Duodenal mucosa (tissue), 2 donors: ENCODE data around the gene FOXG1.

Experiments
- H3K27ac ChIP-seq: one replicate; pipeline ENCODE4 v1.7.0; 2013; ENCODE audit warnings: low read depth, low read length
- H3K27me3 ChIP-seq, 2 donors: one replicate each; pipeline ENCODE4 v1.7.0; 2013; ENCODE audit warnings: low read length in 2 of 2, control low read depth in 1 of 2; ENCODE audit not compliant: insufficient read depth in 2 of 2, control insufficient read depth in 1 of 2
- H3K36me3 ChIP-seq, 2 donors: one replicate each; pipeline ENCODE4 v1.7.0; 2013; ENCODE audit warnings: low read length in 2 of 2, control low read depth in 1 of 2; ENCODE audit not compliant: insufficient read depth in 2 of 2, control insufficient read depth in 1 of 2
- H3K4me1 ChIP-seq, 2 donors: one replicate each; pipeline ENCODE4 v1.7.0; 2013; ENCODE audit warnings: low read length in 2 of 2, control low read depth in 1 of 2; ENCODE audit not compliant: insufficient read depth in 2 of 2, control insufficient read depth in 1 of 2
- H3K4me3 ChIP-seq, 2 donors: one replicate each; pipeline ENCODE4 v1.7.0; 2013; ENCODE audit warnings: low read length in 2 of 2, low read depth in 1 of 2
- H3K9ac ChIP-seq, 2 donors: one replicate each; pipeline ENCODE4 v1.7.0; 2013; ENCODE audit warnings: low read length in 2 of 2, low read depth in 1 of 2
- H3K9me3 ChIP-seq, 2 donors: one replicate each; pipeline ENCODE4 v1.7.0; 2013; ENCODE audit warnings: low read length in 2 of 2, control low read depth in 1 of 2; ENCODE audit not compliant: control insufficient read depth in 1 of 2

FOXG1 gene

GRCh38 chr14:28755884-28756268, 10.7 kb upstream of the FOXG1 start:
- peaks cover 54 to 60% of the 10 kb centered on the region in 2 donors for H3K27me3 ChIP-seq
- H3K4me1 ChIP-seq: no peaks in the 10 kb centered on the region
- no peaks in the 10 kb centered on the region for H3K9me3 ChIP-seq
- H3K36me3 ChIP-seq: no peaks in the 10 kb centered on the region
- no peak overlapping the region for H3K27ac ChIP-seq
- H3K9ac ChIP-seq: no peak overlapping the region
- no peak overlapping the region for H3K4me3 ChIP-seq

- peaks cover 59 to 65% of the 10 kb centered on the region in 2 donors for H3K27me3 ChIP-seq
- H3K4me3 ChIP-seq: no peak overlapping the region
- no peak overlapping the region for H3K9ac ChIP-seq
- no peak overlapping the region for H3K27ac ChIP-seq
- no peaks in the 10 kb centered on the region for H3K4me1 ChIP-seq
- no peaks in the 10 kb centered on the region for H3K36me3 ChIP-seq
- no peaks in the 10 kb centered on the region for H3K9me3 ChIP-seq
Measured at GRCh38 chr14:28756269-28756883, 10.2 kb upstream of the FOXG1 start.

- H3K36me3 ChIP-seq: no peaks in the 10 kb centered on the region
- H3K9me3 ChIP-seq: no peaks in the 10 kb centered on the region
- no peak overlapping the region for H3K27ac ChIP-seq
- no peak overlapping the region for H3K9ac ChIP-seq
- no peaks in the 10 kb centered on the region for H3K4me1 ChIP-seq
- H3K27me3 ChIP-seq: peaks cover 66 to 72% of the 10 kb centered on the region in 2 donors
- H3K4me3 ChIP-seq: no peak overlapping the region
Measured at GRCh38 chr14:28756884-28757570, 9.6 kb upstream of the FOXG1 start.

GRCh38 chr14:28757786-28758185, 8.8 kb upstream of the FOXG1 start:
- Histone ChIP-seq H3K4me3 (no peak overlapping the region), H3K27ac (no peak overlapping the region), H3K36me3 (no peaks in the 10 kb centered on the region), H3K4me1 (no peaks in the 10 kb centered on the region), H3K9ac (no peak overlapping the region), H3K27me3 (peaks cover 73 to 77% of the 10 kb centered on the region in 2 donors), H3K9me3 (no peaks in the 10 kb centered on the region)

GRCh38 chr14:28758253-28758884, 8.2 kb upstream of the FOXG1 start:
- Histone ChIP-seq H3K27ac (no peak overlapping the region), H3K27me3 (peaks cover 77 to 80% of the 10 kb centered on the region in 2 donors), H3K4me3 (no peak overlapping the region), H3K9ac (no peak overlapping the region), H3K9me3 (no peaks in the 10 kb centered on the region), H3K4me1 (no peaks in the 10 kb centered on the region), H3K36me3 (no peaks in the 10 kb centered on the region)

GRCh38 chr14:28758885-28759652, 7.5 kb upstream of the FOXG1 start:
- no peak overlapping the region for H3K4me3 ChIP-seq
- no peak overlapping the region for H3K9ac ChIP-seq
- no peaks in the 10 kb centered on the region for H3K4me1 ChIP-seq
- peaks cover 82 to 87% of the 10 kb centered on the region in 2 donors for H3K27me3 ChIP-seq
- no peaks in the 10 kb centered on the region for H3K36me3 ChIP-seq
- H3K9me3 ChIP-seq: no peaks in the 10 kb centered on the region
- H3K27ac ChIP-seq: no peak overlapping the region

GRCh38 chr14:28759653-28760313, 6.8 kb upstream of the FOXG1 start:
- H3K4me3 ChIP-seq: no peak overlapping the region
- no peaks in the 10 kb centered on the region for H3K9me3 ChIP-seq
- H3K9ac ChIP-seq: no peak overlapping the region
- no peaks in the 10 kb centered on the region for H3K36me3 ChIP-seq
- H3K27ac ChIP-seq: no peak overlapping the region
- peaks cover 80 to 88% of the 10 kb centered on the region in 2 donors for H3K27me3 ChIP-seq
- H3K4me1 ChIP-seq: no peaks in the 10 kb centered on the region

- Histone ChIP-seq H3K27me3 (peaks cover 80 to 88% of the 10 kb centered on the region in 2 donors), H3K4me1 (peaks cover 0 to 1% of the 10 kb centered on the region in 2 donors), H3K9me3 (no peaks in the 10 kb centered on the region), H3K27ac (no peak overlapping the region), H3K9ac (no peak overlapping the region), H3K36me3 (no peaks in the 10 kb centered on the region), H3K4me3 (no peak overlapping the region)
Measured at GRCh38 chr14:28760431-28760996, 6.1 kb upstream of the FOXG1 start.

- Histone ChIP-seq H3K9me3 (no peaks in the 10 kb centered on the region), H3K36me3 (no peaks in the 10 kb centered on the region), H3K27ac (no peak overlapping the region), H3K9ac (no peak overlapping the region), H3K4me1 (peaks cover 3 to 8% of the 10 kb centered on the region in 2 donors), H3K27me3 (peaks cover 77 to 85% of the 10 kb centered on the region in 2 donors), H3K4me3 (no peak overlapping the region)
Measured at GRCh38 chr14:28761438-28762291, 4.9 kb upstream of the FOXG1 start.
